OCI-LY7 (cell line): ENCODE data around the gene CDK18. TPM values are rescaled to one million over a fixed set of nuclear protein-coding genes. Genes with fewer than 3 reads are reported as not detected.

Source experiments
- BruUV-seq: library from RNA; stranded (reverse); fragments of 400-500 nt; replicated peaks from 2 replicates; lab custom pipeline; 2021; lab: Mats Ljungman, UMichigan
- CTCF ChIA-PET: fragments of 300-600 bp; sonication (Branson Sonifier 250); formaldehyde crosslinking; loops from one replicate; lab custom pipeline; 2022; ENCODE audit warnings: antibody characterized with exemption; ENCODE audit not compliant: unreplicated experiment; lab: Charles Lee
- POLR2A ChIA-PET: fragments of 300-600 bp; sonication (Branson Sonifier 250); formaldehyde crosslinking; loops from one replicate; lab custom pipeline; 2022; ENCODE audit warnings: antibody characterized with exemption; lab: Charles Lee
- DNase-seq: peaks from one replicate; pipeline ENCODE4 v3.0.0-alpha.2; 2015; ENCODE audit warnings: low spot score
- H2AFZ ChIP-seq: fragments of 200-600 bp; sonication (generic), shearing (Covaris generic); 2 replicates; pipeline ENCODE4 v1.6.1; 2014; ENCODE audit warnings: mild to moderate bottlenecking, antibody characterized with exemption, low read length, moderate library complexity
- H3K27ac ChIP-seq: fragments of 200-600 bp; sonication (generic); 2 replicates; pipeline ENCODE4 v1.5.1; 2014; ENCODE audit warnings: mixed run types, low read depth, mild to moderate bottlenecking, moderate library complexity, low read length, inconsistent platforms; ENCODE audit not compliant: poor library complexity, severe bottlenecking
- H3K36me3 ChIP-seq: fragments of 200-600 bp; sonication (generic); 2 replicates; pipeline ENCODE4 v1.6.1; 2014; ENCODE audit warnings: mild to moderate bottlenecking, antibody characterized with exemption, low read length, moderate library complexity, mixed read lengths; ENCODE audit not compliant: insufficient read depth
- H3K4me1 ChIP-seq: fragments of 200-600 bp; sonication (generic); 2 replicates; pipeline ENCODE4 v1.5.1; 2014; ENCODE audit warnings: mild to moderate bottlenecking, low read length; ENCODE audit not compliant: insufficient read depth, poor library complexity, severe bottlenecking
- H3K4me2 ChIP-seq: fragments of 200-600 bp; sonication (generic); 2 replicates; pipeline ENCODE4 v1.6.1; 2014; ENCODE audit warnings: mild to moderate bottlenecking, low read length
- H3K4me3 ChIP-seq: fragments of 200-600 bp; sonication (generic); 2 replicates; pipeline ENCODE4 v1.5.1; 2014; ENCODE audit warnings: mild to moderate bottlenecking, low read depth, low read length; ENCODE audit not compliant: poor library complexity, severe bottlenecking
- H3K79me2 ChIP-seq: fragments of 200-600 bp; sonication (generic); 2 replicates; pipeline ENCODE4 v1.6.1; 2016; ENCODE audit warnings: low read depth, mild to moderate bottlenecking, low read length, moderate library complexity, mixed read lengths; ENCODE audit not compliant: insufficient read depth
- H3K9me2 ChIP-seq: fragments of 200-600 bp; sonication (generic); 2 replicates; pipeline ENCODE4 v1.6.1; 2016; ENCODE audit warnings: mild to moderate bottlenecking, low read length, mixed read lengths; ENCODE audit not compliant: insufficient read depth
- H3K9me3 ChIP-seq: fragments of 200-600 bp; sonication (generic); 2 replicates; pipeline ENCODE4 v1.6.1; 2014; ENCODE audit warnings: mild to moderate bottlenecking, mixed run types, low read length, mixed read lengths
- H4K20me1 ChIP-seq: fragments of 200-600 bp; sonication (generic); 2 replicates; pipeline ENCODE4 v1.6.1; 2014; ENCODE audit warnings: mild to moderate bottlenecking, antibody characterized with exemption, low read length, moderate library complexity, mixed read lengths; ENCODE audit not compliant: insufficient read depth
- EZH2phosphoT487 ChIP-seq: fragments of 200-600 bp; sonication (generic); IDR thresholded peaks from 2 replicates; pipeline ENCODE4 v1.6.1; 2018; ENCODE audit warnings: low read depth, borderline replicate concordance, mild to moderate bottlenecking, mixed run types, antibody characterized with exemption, low read length, moderate library complexity, mixed read lengths
- intact Hi-C: fragments of 100-400 bp; cut with micrococcal nuclease; formaldehyde crosslinking; loops from one replicate; pipeline ENCODE4 v1.10.0; 2022; ENCODE audit not compliant: unreplicated experiment
- total RNA-seq, 2 experiments: library from RNA; depleted of rRNA in 1 of 2; stranded (reverse); fragments of >200 nt in 1 of 2; shearing (Covaris generic) in 1 of 2; gene quantifications; 2 replicates each; pipeline ENCODE4 v1.2.3, GENCODE V29; 2014 to 2022
- TF ChIP-seq, protein P1 (sequence below): fragments of 200-600 bp; sonication (generic); conservative IDR thresholded peaks from 2 replicates; pipeline ENCODE4 v1.5.1; 2014; ENCODE audit warnings: mild to moderate bottlenecking, antibody characterized with exemption, low read length, moderate library complexity, mixed read lengths

Gene CDK18
- total RNA-seq, 2 experiments from 2014 or later: 10.1 to 21.2 TPM

DNA sequence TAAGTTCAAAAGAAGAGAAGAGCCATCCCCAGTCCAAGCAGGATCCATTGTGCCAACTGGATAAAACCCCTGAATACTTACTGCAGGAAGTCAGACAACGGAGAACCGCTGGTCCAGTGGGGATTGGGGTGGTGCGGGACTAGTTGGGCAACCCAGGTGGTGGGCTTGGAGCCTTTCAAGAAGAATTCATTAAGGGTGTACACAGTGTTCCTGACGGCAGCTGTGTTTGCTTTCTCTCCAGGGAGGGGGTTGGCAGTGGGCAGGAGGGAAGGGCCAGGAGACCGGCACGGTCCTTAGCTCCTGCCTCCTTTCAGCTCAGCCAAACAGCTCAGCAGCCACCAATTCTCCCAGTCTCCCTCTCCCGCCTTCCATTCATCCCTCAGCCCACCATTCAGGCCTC, 7.1 kb upstream of the CDK18 start:
- Histone ChIP-seq H3K9me3 (no peaks in the 10 kb centered on the region), H3K27ac (no peak overlapping the region), H4K20me1 (no peaks in the 10 kb centered on the region), H3K4me1 (no peaks in the 10 kb centered on the region), H2AFZ (no peak overlapping the region), H3K79me2 (no peaks in the 10 kb centered on the region), H3K36me3 (no peaks in the 10 kb centered on the region), H3K4me3 (no peak overlapping the region), H3K4me2 (no peak overlapping the region), H3K9me2 (no peaks in the 10 kb centered on the region)
- no TSS peak for BruUV-seq
- no peak for TF ChIP-seq EZH2phosphoT487
- TF ChIP-seq, protein P1, sequence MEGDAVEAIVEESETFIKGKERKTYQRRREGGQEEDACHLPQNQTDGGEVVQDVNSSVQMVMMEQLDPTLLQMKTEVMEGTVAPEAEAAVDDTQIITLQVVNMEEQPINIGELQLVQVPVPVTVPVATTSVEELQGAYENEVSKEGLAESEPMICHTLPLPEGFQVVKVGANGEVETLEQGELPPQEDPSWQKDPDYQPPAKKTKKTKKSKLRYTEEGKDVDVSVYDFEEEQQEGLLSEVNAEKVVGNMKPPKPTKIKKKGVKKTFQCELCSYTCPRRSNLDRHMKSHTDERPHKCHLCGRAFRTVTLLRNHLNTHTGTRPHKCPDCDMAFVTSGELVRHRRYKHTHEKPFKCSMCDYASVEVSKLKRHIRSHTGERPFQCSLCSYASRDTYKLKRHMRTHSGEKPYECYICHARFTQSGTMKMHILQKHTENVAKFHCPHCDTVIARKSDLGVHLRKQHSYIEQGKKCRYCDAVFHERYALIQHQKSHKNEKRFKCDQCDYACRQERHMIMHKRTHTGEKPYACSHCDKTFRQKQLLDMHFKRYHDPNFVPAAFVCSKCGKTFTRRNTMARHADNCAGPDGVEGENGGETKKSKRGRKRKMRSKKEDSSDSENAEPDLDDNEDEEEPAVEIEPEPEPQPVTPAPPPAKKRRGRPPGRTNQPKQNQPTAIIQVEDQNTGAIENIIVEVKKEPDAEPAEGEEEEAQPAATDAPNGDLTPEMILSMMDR: no peak
- ChIA-PET POLR2A (no interaction called here), CTCF (no interaction called here)
- DNase-seq: no peak
- intact Hi-C loops: no loop called here

DNA sequence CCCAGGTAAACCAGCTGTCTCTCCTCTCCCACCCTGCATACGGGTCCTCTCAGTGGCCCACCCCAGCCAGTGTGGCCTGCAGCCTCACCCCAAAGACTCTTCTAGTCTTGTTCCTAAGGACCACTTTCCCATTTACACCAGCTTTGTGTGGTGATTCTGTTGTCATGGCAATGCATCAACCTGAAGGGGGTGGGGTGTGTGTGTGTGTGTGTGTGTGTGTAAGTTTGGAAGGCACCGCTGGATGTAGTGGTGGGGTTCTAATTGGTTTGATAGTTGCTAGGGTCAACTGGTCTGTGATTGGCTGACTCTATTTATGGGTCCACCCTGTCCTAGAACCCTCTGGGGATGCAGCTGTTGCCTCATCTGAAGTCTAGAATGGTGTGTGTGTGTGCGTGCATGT, 4.7 kb upstream of the CDK18 start:
- no peak for TF ChIP-seq EZH2phosphoT487
- TF ChIP-seq, protein P1: no peak
- no TSS peak for BruUV-seq

DNA sequence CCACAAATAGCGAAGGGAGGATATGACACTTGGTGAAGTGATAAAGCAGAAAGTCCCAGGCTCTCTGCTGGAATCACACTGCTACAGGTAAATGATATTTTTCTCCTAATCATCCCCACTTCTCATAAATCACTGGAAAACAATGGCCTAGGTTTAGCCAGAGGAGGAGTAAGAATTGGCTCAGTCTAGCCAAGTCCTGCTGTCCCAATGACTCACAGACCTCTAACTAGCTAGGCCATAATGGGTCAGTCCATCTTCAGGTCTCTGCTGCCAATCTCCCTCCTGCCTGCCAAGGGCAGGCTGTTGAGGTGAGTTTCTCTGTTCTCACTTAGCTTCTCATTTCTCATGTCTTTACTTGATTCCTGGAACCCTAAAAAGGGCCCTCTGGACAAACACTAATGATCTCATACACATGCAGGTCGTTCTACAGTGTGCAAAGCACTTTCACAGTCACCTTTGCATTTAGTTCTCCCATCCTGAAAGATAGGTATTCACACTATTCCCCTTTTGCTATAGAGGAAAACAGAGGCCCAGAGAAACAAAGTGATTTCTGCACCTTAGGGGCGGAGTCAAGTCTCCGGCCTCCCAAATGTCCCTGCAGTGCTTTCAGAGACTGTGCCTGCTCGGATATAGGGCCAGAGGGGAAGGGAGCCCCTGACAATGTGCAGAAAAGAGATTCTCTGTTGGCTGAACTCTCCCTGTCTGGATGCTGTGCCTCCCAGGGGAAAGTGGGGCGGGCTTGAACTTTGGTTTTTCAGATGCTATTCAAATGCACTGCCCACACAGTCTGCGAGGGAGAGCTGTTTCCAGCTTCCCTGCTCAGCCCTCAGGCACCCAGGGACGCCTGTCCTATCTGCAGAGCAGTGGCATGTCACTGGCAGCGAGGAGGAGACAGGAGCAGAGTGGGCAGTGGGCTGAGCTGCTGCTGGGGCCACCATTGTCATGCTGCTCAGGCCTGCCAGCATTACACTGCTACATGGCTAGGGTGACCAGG, 3.9 kb upstream of the CDK18 start:
- ChIA-PET POLR2A (no interaction called here), CTCF (no interaction called here)
- Histone ChIP-seq H3K36me3 (no peaks in the 10 kb centered on the region), H3K4me3 (no peak overlapping the region), H3K79me2 (no peaks in the 10 kb centered on the region), H3K4me1 (peaks cover 12% of the 10 kb centered on the region), H3K4me2 (no peak overlapping the region), H2AFZ (no peak overlapping the region), H4K20me1 (no peaks in the 10 kb centered on the region), H3K27ac (no peak overlapping the region), H3K9me2 (no peaks in the 10 kb centered on the region), H3K9me3 (no peaks in the 10 kb centered on the region)
- no TSS peak for BruUV-seq
- intact Hi-C loops: no loop called here
- DNase-seq: no peak
- no peak for TF ChIP-seq EZH2phosphoT487
- TF ChIP-seq, protein P1: no peak

More for the DNA sequence above, 4.7 kb upstream of the CDK18 start:
- no peaks in the 10 kb centered on the region for H3K36me3 ChIP-seq
- no peaks in the 10 kb centered on the region for H3K9me2 ChIP-seq
- H3K9me3 ChIP-seq: no peaks in the 10 kb centered on the region
- CTCF ChIA-PET: no interaction called here
- H2AFZ ChIP-seq: no peak overlapping the region
- intact Hi-C loops: no loop called here
- no peaks in the 10 kb centered on the region for H3K79me2 ChIP-seq
- no peak overlapping the region for H3K4me3 ChIP-seq
- H3K27ac ChIP-seq: no peak overlapping the region
- no peak for DNase-seq
- H3K4me2 ChIP-seq: no peak overlapping the region
- no peaks in the 10 kb centered on the region for H4K20me1 ChIP-seq
- peaks cover 7% of the 10 kb centered on the region for H3K4me1 ChIP-seq
- POLR2A ChIA-PET: no interaction called here
